Lower leg skin (tissue), 3 donors: ENCODE data around the gene MEF2D.

Experiments
- POLR2A ChIP-seq, 2 donors: fragments of 450-650 bp; IDR thresholded peaks; one replicate each; pipeline ENCODE4 v1.6.1; 2016 to 2017; ENCODE audit warnings: antibody characterized with exemption in 2 of 2, mild to moderate bottlenecking in 1 of 2, moderate library complexity in 1 of 2
- TF ChIP-seq, protein P1 (sequence below), 3 donors: fragments of 450-650 bp; IDR thresholded peaks; one replicate each; pipeline ENCODE4 v1.5.1; 2016; ENCODE audit warnings: antibody characterized with exemption in 3 of 3, mild to moderate bottlenecking in 3 of 3, moderate library complexity in 2 of 3

DNA sequence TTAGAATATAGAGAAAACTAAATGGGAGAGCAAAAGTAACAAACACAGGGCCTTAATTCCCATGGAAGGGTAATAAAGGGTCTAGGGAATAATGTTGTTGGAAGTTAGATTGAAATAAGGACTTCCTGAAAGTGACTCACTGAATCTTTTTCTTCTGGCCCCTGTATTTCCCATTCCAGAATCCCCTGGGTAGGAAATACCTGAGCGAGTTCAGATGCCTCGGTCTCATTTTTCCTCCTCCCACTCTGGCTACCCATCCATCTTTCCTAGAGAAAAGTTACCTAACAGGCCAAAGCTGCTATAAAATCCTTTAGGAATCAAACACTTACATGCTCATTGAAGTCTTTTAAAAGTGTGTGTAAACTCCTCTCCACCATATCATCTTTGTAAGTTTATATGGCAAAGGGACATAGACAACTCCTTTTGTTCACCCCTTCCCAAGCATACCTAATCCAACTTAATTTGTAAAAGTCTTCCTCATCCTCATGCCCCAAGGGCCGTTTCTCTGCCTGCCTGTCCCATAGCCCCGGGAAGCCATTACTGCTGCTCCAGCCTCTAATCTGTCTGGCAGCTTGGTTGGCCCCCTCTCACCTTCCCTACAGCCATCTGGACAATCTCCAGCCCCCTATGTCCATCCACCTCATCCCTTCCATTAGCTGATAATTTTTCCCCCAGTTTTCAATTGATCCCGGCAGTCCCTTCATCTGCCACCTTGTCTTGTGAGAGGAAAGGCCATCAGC, 3.3 kb upstream of the MEF2D start:
- TF ChIP-seq, protein P1, sequence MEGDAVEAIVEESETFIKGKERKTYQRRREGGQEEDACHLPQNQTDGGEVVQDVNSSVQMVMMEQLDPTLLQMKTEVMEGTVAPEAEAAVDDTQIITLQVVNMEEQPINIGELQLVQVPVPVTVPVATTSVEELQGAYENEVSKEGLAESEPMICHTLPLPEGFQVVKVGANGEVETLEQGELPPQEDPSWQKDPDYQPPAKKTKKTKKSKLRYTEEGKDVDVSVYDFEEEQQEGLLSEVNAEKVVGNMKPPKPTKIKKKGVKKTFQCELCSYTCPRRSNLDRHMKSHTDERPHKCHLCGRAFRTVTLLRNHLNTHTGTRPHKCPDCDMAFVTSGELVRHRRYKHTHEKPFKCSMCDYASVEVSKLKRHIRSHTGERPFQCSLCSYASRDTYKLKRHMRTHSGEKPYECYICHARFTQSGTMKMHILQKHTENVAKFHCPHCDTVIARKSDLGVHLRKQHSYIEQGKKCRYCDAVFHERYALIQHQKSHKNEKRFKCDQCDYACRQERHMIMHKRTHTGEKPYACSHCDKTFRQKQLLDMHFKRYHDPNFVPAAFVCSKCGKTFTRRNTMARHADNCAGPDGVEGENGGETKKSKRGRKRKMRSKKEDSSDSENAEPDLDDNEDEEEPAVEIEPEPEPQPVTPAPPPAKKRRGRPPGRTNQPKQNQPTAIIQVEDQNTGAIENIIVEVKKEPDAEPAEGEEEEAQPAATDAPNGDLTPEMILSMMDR (IDR thresholded peaks at IDR 0.05), result no peak
- no peak for TF ChIP-seq POLR2A (IDR thresholded peaks at IDR 0.05)
